ENCODE measurements around the gene LCE3E. TPM values are rescaled to one million over a fixed set of nuclear protein-coding genes. Genes with fewer than 3 reads are reported as not detected.

The LCE3E gene
- total RNA-seq, result not detected in 2 replicates

DNA sequence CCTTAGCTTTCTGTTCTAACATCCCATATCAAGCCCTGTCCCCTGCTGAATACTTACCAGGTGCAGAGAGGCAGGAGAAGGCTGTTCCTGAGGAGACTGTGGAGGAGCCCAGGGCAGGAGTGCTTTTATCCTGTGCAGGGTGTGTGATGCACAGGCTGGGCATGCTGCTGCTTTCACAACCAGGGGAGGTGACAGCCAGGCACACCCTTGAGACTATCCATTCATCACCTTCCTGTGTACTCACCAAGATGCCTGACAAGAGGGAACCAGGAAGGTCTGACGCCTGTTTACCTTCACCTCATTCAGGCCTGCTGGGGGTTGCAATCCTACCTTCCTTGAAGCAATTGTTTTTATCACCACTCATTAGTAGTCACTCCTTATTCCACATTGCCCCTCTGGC lies at the start of gene LCE3E:
TSS of gene LCE3E (minus strand) at position 100 of the 400 bp plus-strand sequence. CDS start 572 bp downstream, outside the sequence.

GRCh38 chr1:152613511-152613910 lies 46.9 kb upstream of the LCE3E start, which contains the start of gene LCE3B:
TSS of gene LCE3B (plus strand) at chr1:152613811. CDS start at chr1:152613811, 0 bp downstream.

GRCh38 chr1:152599934-152600333 lies 33.4 kb upstream of the LCE3E start, which contains the start of gene LCE3C:
TSS of gene LCE3C (plus strand) at chr1:152600234. CDS start at chr1:152600732, 498 bp downstream.

DNA sequence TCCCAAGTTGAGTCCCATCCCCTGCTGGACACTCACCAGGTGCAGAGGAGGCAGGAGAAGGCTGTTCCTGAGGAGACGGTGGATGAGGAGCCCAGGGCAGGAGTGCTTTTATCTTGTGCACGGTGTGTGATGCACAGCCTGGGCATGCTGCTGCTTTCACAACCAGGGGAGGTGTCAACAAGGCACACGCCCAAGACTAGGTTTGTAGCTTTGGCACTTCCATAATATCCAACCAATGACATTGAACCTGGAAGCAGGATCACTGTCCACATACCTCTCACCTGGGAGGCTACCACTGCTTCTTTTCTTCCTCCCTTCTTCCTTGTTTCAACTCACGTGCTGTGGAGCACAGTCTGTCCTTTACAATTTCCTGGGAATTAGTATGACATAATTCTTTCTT lies 13.9 kb upstream of the LCE3E start, which contains the start of gene LCE3D:
TSS of gene LCE3D (minus strand) at position 84 of the 400 bp plus-strand sequence. CDS start 580 bp downstream, outside the sequence.

Small RNA genes lying within 50 kb of the gene (small RNA-seq; reads per million reads assigned to genes)
- gene LCE3B, result not detected

Other genes with a start within 250 kb of the LCE3E start
- under 0.01 TPM in 1 of 2 replicates, not detected in the other for gene FLG, start 241.5 kb downstream of the LCE3E start, total RNA-seq
- under 0.01 TPM in 1 of 2 replicates, not detected in the other for gene FLG2, start 206.8 kb downstream of the LCE3E start, total RNA-seq
- gene CRNN, start 152.5 kb downstream of the LCE3E start, total RNA-seq, result not detected in 2 replicates
- gene LCE5A, start 56.0 kb downstream of the LCE3E start, total RNA-seq, result not detected in 2 replicates
- not detected in 2 replicates for gene CRCT1, start 52.3 kb downstream of the LCE3E start, total RNA-seq
- not detected in 2 replicates for gene LCE3D, start 13.7 kb upstream of the LCE3E start, total RNA-seq
- gene LCE3C, start 33.5 kb upstream of the LCE3E start, total RNA-seq, result not detected in 2 replicates
- not detected in 2 replicates for gene LCE3B, start 47.0 kb upstream of the LCE3E start, total RNA-seq
- gene LCE3A, start 56.3 kb upstream of the LCE3E start, total RNA-seq, result not detected in 2 replicates
- not detected in 2 replicates for gene LCE2D, start 96.6 kb upstream of the LCE3E start, total RNA-seq
- not detected in 2 replicates for gene LCE2C, start 108.5 kb upstream of the LCE3E start, total RNA-seq
- not detected in 2 replicates for gene LCE2B, start 119.3 kb upstream of the LCE3E start, total RNA-seq
- gene LCE2A, start 131.6 kb upstream of the LCE3E start, total RNA-seq, result 0.79 TPM in 1 of 2 replicates, not detected in the other
- gene LCE4A, start 141.4 kb upstream of the LCE3E start, total RNA-seq, result not detected in 2 replicates
- gene KPRP, start 191.2 kb upstream of the LCE3E start, total RNA-seq, result not detected in 2 replicates
- gene LCE1F, start 208.4 kb upstream of the LCE3E start, total RNA-seq, result not detected in 2 replicates
- not detected in 2 replicates for gene LCE1E, start 219.5 kb upstream of the LCE3E start, total RNA-seq
- gene LCE1D, start 229.9 kb upstream of the LCE3E start, total RNA-seq, result not detected in 2 replicates
- gene LCE1C, start 239.9 kb upstream of the LCE3E start, total RNA-seq, result not detected in 2 replicates
- gene LCE1B, start 245.2 kb upstream of the LCE3E start, total RNA-seq, result not detected in 2 replicates

Measured in placental epithelial cell (primary cell).